ENCODE measurements around the gene PLPP3. TPM values are rescaled to one million over a fixed set of nuclear protein-coding genes. Genes with fewer than 3 reads are reported as not detected.

Gene PLPP3
- total and polyA plus RNA-seq, 2 donors (not counting 1 experiment from before 2014, with no cell fraction given): 343 to 465 TPM

GRCh38 chr1:56466538-56466937 is 112.8 kb downstream of the PLPP3 start:
- Histone ChIP-seq H3K27me3 (ENCODE audit: control insufficient read depth, insufficient read depth, low read length) (no peaks in the 10 kb centered on the region), H4K20me1 (ENCODE audit: control insufficient read depth, extremely low read depth, insufficient read depth, low read length) (no peaks in the 10 kb centered on the region), H3K36me3 (ENCODE audit: control insufficient read depth, insufficient read depth, low read length) (no peaks in the 10 kb centered on the region), H3K4me1 (ENCODE audit: control insufficient read depth, extremely low read depth, insufficient read depth, low read length) (peaks cover 4% of the 10 kb centered on the region), H3K79me2 (ENCODE audit: control insufficient read depth, insufficient read depth, low read length) (no peaks in the 10 kb centered on the region), H2AFZ (ENCODE audit: low read length) (no peak overlapping the region), H3K27ac (ENCODE audit: insufficient read depth, low read length) (no peak overlapping the region), H3K4me3 (replicated peaks in 1 of 4; ENCODE audit: control extremely low read depth in 1 of 4, insufficient read depth in 1 of 4, low read depth in 3 of 4, low read length in 4 of 4) (no peak overlapping the region), H3K4me2 (ENCODE audit: extremely low read depth, insufficient read depth, low read length) (no peak overlapping the region), H3K9ac (ENCODE audit: insufficient read depth, low read length) (no peak overlapping the region), H3K9me3 (ENCODE audit: control insufficient read depth, insufficient read depth, low read depth, low read length) (no peaks in the 10 kb centered on the region)
- TF ChIP-seq EZH2 (IDR thresholded peaks at IDR 0.05; ENCODE audit: low read length, missing control alignments): no peak
- TF ChIP-seq CTCF (conservative IDR thresholded peaks at IDR 0.05 in 1 of 2, IDR thresholded peaks at IDR 0.05 in 1 of 2; ENCODE audit: low read depth in 1 of 2, low read length in 2 of 2): no peak
- DNase-seq (ENCODE audit: low read depth in 2 of 2): no peak

- H3K79me2 ChIP-seq (ENCODE audit: control insufficient read depth, insufficient read depth, low read length): no peaks in the 10 kb centered on the region
- peak in 1 of 2 donors; percentile 37 for DNase-seq (ENCODE audit: low read depth in 2 of 2)
- no peaks in the 10 kb centered on the region for H4K20me1 ChIP-seq (ENCODE audit: control insufficient read depth, extremely low read depth, insufficient read depth, low read length)
- no peak overlapping the region for H2AFZ ChIP-seq (ENCODE audit: low read length)
- no peak overlapping the region for H3K4me3 ChIP-seq (replicated peaks in 1 of 4; ENCODE audit: control extremely low read depth in 1 of 4, insufficient read depth in 1 of 4, low read depth in 3 of 4, low read length in 4 of 4)
- TF ChIP-seq CTCF (conservative IDR thresholded peaks at IDR 0.05 in 1 of 2, IDR thresholded peaks at IDR 0.05 in 1 of 2; ENCODE audit: low read depth in 1 of 2, low read length in 2 of 2): no peak
- no peaks in the 10 kb centered on the region for H3K27me3 ChIP-seq (ENCODE audit: control insufficient read depth, insufficient read depth, low read length)
- H3K4me2 ChIP-seq (ENCODE audit: extremely low read depth, insufficient read depth, low read length): no peak overlapping the region
- H3K27ac ChIP-seq (ENCODE audit: insufficient read depth, low read length): no peak overlapping the region
- peaks cover 2% of the 10 kb centered on the region for H3K4me1 ChIP-seq (ENCODE audit: control insufficient read depth, extremely low read depth, insufficient read depth, low read length)
- no peak overlapping the region for H3K9ac ChIP-seq (ENCODE audit: insufficient read depth, low read length)
- no peaks in the 10 kb centered on the region for H3K36me3 ChIP-seq (ENCODE audit: control insufficient read depth, insufficient read depth, low read length)
- no peaks in the 10 kb centered on the region for H3K9me3 ChIP-seq (ENCODE audit: control insufficient read depth, insufficient read depth, low read depth, low read length)
These were observed 115.1 kb downstream of the PLPP3 start for GRCh38 chr1:56464294-56464693.

GRCh38 chr1:56463376-56463775 is 116.0 kb downstream of the PLPP3 start:
- H3K4me3 ChIP-seq (replicated peaks in 1 of 4; ENCODE audit: control extremely low read depth in 1 of 4, insufficient read depth in 1 of 4, low read depth in 3 of 4, low read length in 4 of 4): no peak overlapping the region
- no peak overlapping the region for H3K9ac ChIP-seq (ENCODE audit: insufficient read depth, low read length)
- no peak overlapping the region for H2AFZ ChIP-seq (ENCODE audit: low read length)
- H3K36me3 ChIP-seq (ENCODE audit: control insufficient read depth, insufficient read depth, low read length): no peaks in the 10 kb centered on the region
- no peak overlapping the region for H3K4me2 ChIP-seq (ENCODE audit: extremely low read depth, insufficient read depth, low read length)
- DNase-seq (ENCODE audit: low read depth in 2 of 2): no peak
- H3K9me3 ChIP-seq (ENCODE audit: control insufficient read depth, insufficient read depth, low read depth, low read length): no peaks in the 10 kb centered on the region
- no peaks in the 10 kb centered on the region for H3K79me2 ChIP-seq (ENCODE audit: control insufficient read depth, insufficient read depth, low read length)
- no peaks in the 10 kb centered on the region for H4K20me1 ChIP-seq (ENCODE audit: control insufficient read depth, extremely low read depth, insufficient read depth, low read length)
- TF ChIP-seq CTCF (conservative IDR thresholded peaks at IDR 0.05 in 1 of 2, IDR thresholded peaks at IDR 0.05 in 1 of 2; ENCODE audit: low read depth in 1 of 2, low read length in 2 of 2) (no peak), EZH2 (IDR thresholded peaks at IDR 0.05; ENCODE audit: low read length, missing control alignments) (no peak)
- H3K27ac ChIP-seq (ENCODE audit: insufficient read depth, low read length): no peak overlapping the region
- no peaks in the 10 kb centered on the region for H3K4me1 ChIP-seq (ENCODE audit: control insufficient read depth, extremely low read depth, insufficient read depth, low read length)
- H3K27me3 ChIP-seq (ENCODE audit: control insufficient read depth, insufficient read depth, low read length): no peaks in the 10 kb centered on the region

Measured in fibroblast of lung (primary cell).